ENCODE results near the gene APMAP. TPM values are rescaled to one million over a fixed set of nuclear protein-coding genes. Genes with fewer than 3 reads are reported as not detected.
A peak's percentile ranks its signal among the peaks of the same experiment; 100 is the strongest.

APMAP gene
- total RNA-seq, 3 donors from 2014 or later = 46.3 to 51.5 (median 47.3) TPM

DNA sequence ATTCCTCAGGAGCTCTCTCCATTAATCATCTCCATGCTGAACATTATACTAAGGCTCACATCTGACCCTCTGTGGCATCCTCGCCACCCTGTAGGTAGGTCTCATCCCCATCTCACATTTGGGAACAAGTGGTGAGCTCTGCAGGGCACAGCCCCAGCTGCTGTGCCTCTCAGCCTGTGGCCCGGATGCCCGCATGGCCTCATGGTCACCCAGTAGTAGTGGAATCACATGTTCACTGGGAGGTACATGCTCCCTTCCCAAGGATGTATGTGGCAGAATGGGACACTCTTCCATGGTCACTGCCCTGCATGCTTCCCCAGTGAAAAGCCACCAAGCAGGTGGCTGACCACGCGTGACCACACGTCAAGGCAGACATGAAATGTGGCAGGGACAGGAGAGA is 26.3 kb upstream of the APMAP start:
- no peaks in the 10 kb centered on the region for H3K36me3 ChIP-seq (ENCODE audit: low read depth)
- DNase-seq (no peak), ATAC-seq (no peak)
- H3K4me3 ChIP-seq = no peak overlapping the region
- intact Hi-C loops (cut with DNase I, micrococcal nuclease) = no loop called here
- H3K4me1 ChIP-seq (ENCODE audit: low read depth) = peaks cover 16% of the 10 kb centered on the region
- no peak for TF ChIP-seq CTCF (IDR thresholded peaks at IDR 0.05)
- no peaks in the 10 kb centered on the region for H3K9me3 ChIP-seq

DNA sequence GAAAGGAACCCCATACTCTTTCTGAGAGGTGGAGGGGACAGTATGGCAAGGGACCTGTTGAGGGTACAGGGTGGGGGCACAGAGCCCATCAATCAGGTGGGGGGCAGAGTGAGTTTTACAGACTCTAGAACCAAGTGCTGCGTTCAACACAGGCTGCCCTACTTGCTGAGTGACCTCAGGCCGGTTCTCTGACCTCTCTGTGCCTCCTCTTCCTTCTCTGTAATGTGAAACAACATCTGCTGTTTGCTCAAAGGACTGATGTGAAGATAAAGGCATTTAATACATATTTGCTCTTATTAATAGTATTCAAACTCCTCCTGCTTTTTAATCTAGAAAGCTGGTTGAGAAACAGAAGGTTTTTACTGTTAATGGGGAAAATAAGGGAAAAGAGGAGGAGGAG is 25.9 kb upstream of the APMAP start:
- peaks cover 16% of the 10 kb centered on the region for H3K4me1 ChIP-seq (ENCODE audit: low read depth)
- H3K4me3 ChIP-seq = no peak overlapping the region
- ATAC-seq (no peak), DNase-seq (no peak)
- H3K36me3 ChIP-seq (ENCODE audit: low read depth) = no peaks in the 10 kb centered on the region
- TF ChIP-seq CTCF (IDR thresholded peaks at IDR 0.05) = no peak
- no peaks in the 10 kb centered on the region for H3K9me3 ChIP-seq
- intact Hi-C loops (cut with DNase I, micrococcal nuclease) = no loop called here

GRCh38 chr20:25017257-25017803 is 24.8 kb upstream of the APMAP start:
- TF ChIP-seq CTCF (IDR thresholded peaks at IDR 0.05) = no peak
- Histone ChIP-seq H3K4me3 (no peak overlapping the region), H3K4me1 (ENCODE audit: low read depth) (peaks cover 9% of the 10 kb centered on the region), H3K36me3 (ENCODE audit: low read depth) (no peaks in the 10 kb centered on the region), H3K9me3 (no peaks in the 10 kb centered on the region)
- ATAC-seq = peak; percentile 93
- intact Hi-C loops (cut with DNase I, micrococcal nuclease) = no loop called here
- peak; percentile 68 to 81 (median 76) for DNase-seq

DNA sequence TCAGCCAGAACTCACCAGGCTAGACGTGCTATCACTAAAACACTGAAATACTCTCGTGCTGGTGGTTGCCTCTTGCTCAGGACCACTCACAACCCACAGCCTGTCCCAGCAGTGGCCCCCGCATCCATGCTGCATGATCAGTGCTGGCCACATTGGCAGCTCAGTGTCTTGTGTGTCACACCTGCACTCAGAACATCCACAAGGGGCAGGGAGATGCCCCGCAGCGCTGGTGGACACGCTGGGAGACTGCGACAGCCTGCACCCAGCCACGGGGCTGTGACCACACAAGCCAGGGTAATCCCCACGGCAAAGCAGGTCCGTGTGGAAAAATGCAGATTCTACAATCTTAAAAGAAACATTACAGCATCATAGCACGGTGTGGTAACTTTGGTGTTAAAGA is 23.9 kb upstream of the APMAP start:
- peaks cover 9% of the 10 kb centered on the region for H3K4me1 ChIP-seq (ENCODE audit: low read depth)
- ATAC-seq (no peak), DNase-seq (no peak)
- TF ChIP-seq CTCF (IDR thresholded peaks at IDR 0.05) = no peak
- no peak overlapping the region for H3K4me3 ChIP-seq
- no peaks in the 10 kb centered on the region for H3K9me3 ChIP-seq
- intact Hi-C loops (cut with DNase I, micrococcal nuclease) = no loop called here
- H3K36me3 ChIP-seq (ENCODE audit: low read depth) = no peaks in the 10 kb centered on the region

DNA sequence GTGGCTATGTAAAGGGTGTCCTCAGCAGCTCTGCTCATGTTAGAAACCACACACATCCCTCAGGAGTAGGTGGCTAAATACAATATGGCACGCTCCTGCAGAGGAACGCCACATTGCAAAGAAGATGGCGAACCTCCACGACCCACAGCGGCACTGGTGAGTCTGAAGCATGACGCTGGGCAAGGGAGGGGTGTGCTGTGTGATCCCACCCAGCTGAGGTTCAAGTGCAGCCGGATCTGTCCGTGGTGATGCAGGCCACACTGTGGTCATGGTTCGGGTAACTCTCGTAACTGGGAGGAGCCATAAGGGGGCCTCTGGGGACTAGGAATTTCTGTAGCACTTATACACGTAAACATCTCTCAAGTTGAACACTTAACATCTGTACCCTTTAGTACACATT is 23.4 kb upstream of the APMAP start:
- no peak for DNase-seq

More for the DNA sequence above, 23.4 kb upstream of the APMAP start:
- TF ChIP-seq CTCF (IDR thresholded peaks at IDR 0.05) = no peak
- Histone ChIP-seq H3K36me3 (ENCODE audit: low read depth) (no peaks in the 10 kb centered on the region), H3K9me3 (no peaks in the 10 kb centered on the region), H3K4me1 (ENCODE audit: low read depth) (peaks cover 9% of the 10 kb centered on the region), H3K4me3 (no peak overlapping the region)
- intact Hi-C loops (cut with DNase I, micrococcal nuclease) = no loop called here
- no peak for ATAC-seq

Measured in mucosa of descending colon (tissue), 3 donors.